Stimulated activated memory B cell treated with anti-CD40 and anti-IgM and Interleukin-4, amounts not matched to agents 10 μg/mL and 1 μg/mL and 100 μg/mL, for 72 hours (primary cell): ENCODE measurements around the gene FCN3.

Experiments
- ATAC-seq: fragments of 150-1000 bp; cut with Tn5 transposase; 2 replicates; pipeline ENCODE4 v1.10.0; 2021
- H3K27ac Mint-ChIP-seq: one replicate; pipeline ENCODE4 v1.8.0; 2022; ENCODE audit warnings: mild to moderate bottlenecking, mixed read lengths
- H3K27me3 Mint-ChIP-seq: one replicate; pipeline ENCODE4 v1.8.0; 2022; ENCODE audit warnings: mixed read lengths
- H3K36me3 Mint-ChIP-seq: one replicate; pipeline ENCODE4 v1.8.0; 2022; ENCODE audit warnings: mixed read lengths
- H3K4me1 Mint-ChIP-seq: one replicate; pipeline ENCODE4 v1.8.0; 2022; ENCODE audit warnings: mixed read lengths
- H3K4me3 Mint-ChIP-seq: one replicate; pipeline ENCODE4 v1.8.0; 2022; ENCODE audit warnings: mild to moderate bottlenecking, moderate library complexity, mixed read lengths
- H3K9me3 Mint-ChIP-seq: one replicate; pipeline ENCODE4 v1.8.0; 2022; ENCODE audit warnings: mixed read lengths

Gene FCN3

DNA sequence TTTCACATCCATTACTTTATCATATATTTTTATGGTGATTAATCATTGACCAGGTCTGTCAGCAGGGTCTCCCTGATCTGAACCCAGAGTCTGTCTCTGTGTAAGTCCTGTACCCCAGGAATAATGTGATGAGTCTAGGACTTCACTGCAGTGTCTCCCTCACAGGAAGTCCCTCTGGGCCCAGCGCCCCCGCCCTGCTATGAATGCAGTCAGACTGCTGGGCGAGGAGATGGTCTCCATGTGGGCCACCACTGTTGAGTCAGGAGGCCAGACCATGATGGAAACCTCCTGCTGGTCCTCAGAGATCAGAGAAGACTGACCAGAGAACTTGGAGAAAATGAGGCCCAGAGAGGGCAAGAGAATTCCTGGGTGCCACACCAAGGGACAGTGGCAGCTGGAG lies 43.2 kb downstream of the FCN3 start:
- peaks cover 41% of the 10 kb centered on the region for H3K36me3 Mint-ChIP-seq
- H3K9me3 Mint-ChIP-seq = no peaks in the 10 kb centered on the region
- no peak for ATAC-seq
- H3K27me3 Mint-ChIP-seq = no peaks in the 10 kb centered on the region
- peaks cover 38% of the 10 kb centered on the region for H3K4me1 Mint-ChIP-seq
- no peak overlapping the region for H3K4me3 Mint-ChIP-seq
- H3K27ac Mint-ChIP-seq = no peak overlapping the region

DNA sequence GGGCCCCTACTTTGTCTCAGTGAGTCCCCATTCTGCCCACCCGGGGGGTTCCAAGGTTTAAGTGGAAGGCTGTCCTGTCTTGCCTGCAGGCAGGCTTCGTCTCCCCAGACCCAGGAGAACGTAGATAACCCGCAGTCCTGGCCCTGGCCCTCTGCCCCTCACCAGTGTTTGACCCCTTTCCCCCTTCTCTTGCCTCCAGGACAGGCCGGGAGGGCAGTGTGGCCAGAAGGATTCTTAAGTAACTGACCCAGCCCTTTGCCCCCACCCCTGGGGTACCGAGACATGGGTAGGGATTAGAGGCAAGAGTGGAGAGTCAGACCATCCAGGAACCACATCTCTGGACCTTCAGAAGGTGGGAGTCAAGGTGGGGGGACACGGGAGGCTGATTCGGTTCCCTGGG lies 43.8 kb downstream of the FCN3 start:
- Mint-ChIP-seq H3K36me3 (peaks cover 36% of the 10 kb centered on the region), H3K27me3 (no peaks in the 10 kb centered on the region), H3K9me3 (no peaks in the 10 kb centered on the region), H3K4me1 (peaks cover 44% of the 10 kb centered on the region), H3K4me3 (no peak overlapping the region), H3K27ac (no peak overlapping the region)
- no peak for ATAC-seq

DNA sequence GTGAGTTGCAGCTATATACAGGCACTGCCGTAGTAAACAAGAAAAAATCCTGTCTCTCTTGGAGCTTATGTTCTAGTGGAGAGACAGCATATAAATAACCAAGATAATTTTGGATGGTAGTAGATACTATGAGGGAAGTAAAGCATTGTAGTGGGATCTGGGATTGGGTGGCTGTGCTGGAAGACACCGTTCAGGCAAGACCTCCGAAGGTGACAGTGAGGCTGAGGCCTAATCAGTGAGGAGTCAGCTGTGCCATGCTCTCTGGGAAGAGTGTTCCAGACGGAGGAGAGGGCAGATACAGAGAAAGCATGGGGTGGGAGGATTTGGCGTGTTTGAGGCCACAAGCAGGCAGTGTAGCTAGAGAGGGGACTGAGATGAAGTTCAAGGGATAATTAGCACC lies 46.7 kb downstream of the FCN3 start:
- Mint-ChIP-seq H3K36me3 (peaks cover 24% of the 10 kb centered on the region), H3K4me3 (no peak overlapping the region), H3K4me1 (peaks cover 66% of the 10 kb centered on the region), H3K27me3 (no peaks in the 10 kb centered on the region), H3K27ac (peak overlapping the region; percentile 23), H3K9me3 (no peaks in the 10 kb centered on the region)
- ATAC-seq = no peak

DNA sequence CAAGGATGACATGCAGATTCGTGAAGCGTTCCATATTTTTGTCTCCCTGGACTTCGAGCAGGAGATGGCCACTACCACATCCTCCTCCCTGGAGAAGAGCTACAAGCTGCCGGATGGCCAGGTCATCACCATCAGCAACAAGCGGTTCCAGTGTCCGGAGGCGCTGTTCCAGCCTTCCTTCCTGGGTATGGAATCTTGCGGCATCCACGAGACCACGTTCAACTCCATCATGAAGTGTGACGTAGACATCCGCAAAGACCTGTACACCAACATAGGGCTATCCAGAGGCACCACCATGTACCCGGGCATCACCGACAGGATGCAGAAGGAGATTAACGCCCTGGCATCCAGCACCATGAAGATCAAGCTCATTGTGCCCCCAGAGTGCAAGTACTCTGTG lies 49.3 kb downstream of the FCN3 start:
- Mint-ChIP-seq H3K36me3 (peaks cover 7% of the 10 kb centered on the region), H3K4me3 (no peak overlapping the region), H3K27ac (no peak overlapping the region), H3K4me1 (peaks cover 67% of the 10 kb centered on the region), H3K27me3 (no peaks in the 10 kb centered on the region), H3K9me3 (no peaks in the 10 kb centered on the region)
- ATAC-seq = no peak

DNA sequence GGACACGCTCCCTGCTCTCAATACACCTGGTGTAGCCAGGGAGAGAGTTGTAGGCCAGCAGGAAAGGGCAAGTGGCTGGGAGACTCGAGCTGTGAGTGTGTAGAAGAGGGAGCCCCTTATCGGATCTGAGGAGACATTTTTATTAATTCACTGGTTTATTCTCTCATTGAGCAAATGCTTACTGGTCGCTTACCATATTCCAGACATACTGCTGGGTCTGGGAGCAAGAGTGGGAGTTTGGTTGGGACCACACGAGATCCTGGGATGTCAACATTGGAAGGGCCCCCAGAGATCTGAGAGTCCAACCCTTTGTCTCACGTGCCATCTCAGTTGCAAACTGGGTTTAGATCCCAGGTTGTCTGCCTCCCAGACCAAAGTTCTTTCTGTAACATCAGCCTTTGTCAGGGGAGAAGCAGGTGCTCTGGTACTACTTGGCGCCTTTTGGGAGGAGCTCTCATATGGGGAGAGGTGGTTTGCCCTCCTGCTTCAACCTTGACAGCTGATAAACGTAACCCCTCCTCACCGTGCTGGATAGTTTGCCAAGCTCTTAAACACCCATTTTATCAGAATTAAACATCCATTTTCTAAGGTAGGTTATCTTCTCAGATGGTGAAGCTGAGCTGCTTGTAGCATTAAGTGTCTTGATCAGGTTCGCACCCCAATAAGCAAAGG lies 51.9 kb downstream of the FCN3 start:
- ATAC-seq = no peak
- peaks cover 7% of the 10 kb centered on the region for H3K36me3 Mint-ChIP-seq
- H3K27ac Mint-ChIP-seq = peak overlapping the region; percentile 98
- H3K4me1 Mint-ChIP-seq = peaks cover 51% of the 10 kb centered on the region
- H3K4me3 Mint-ChIP-seq = peak overlapping the region; percentile 98
- no peaks in the 10 kb centered on the region for H3K9me3 Mint-ChIP-seq
- H3K27me3 Mint-ChIP-seq = no peaks in the 10 kb centered on the region

DNA sequence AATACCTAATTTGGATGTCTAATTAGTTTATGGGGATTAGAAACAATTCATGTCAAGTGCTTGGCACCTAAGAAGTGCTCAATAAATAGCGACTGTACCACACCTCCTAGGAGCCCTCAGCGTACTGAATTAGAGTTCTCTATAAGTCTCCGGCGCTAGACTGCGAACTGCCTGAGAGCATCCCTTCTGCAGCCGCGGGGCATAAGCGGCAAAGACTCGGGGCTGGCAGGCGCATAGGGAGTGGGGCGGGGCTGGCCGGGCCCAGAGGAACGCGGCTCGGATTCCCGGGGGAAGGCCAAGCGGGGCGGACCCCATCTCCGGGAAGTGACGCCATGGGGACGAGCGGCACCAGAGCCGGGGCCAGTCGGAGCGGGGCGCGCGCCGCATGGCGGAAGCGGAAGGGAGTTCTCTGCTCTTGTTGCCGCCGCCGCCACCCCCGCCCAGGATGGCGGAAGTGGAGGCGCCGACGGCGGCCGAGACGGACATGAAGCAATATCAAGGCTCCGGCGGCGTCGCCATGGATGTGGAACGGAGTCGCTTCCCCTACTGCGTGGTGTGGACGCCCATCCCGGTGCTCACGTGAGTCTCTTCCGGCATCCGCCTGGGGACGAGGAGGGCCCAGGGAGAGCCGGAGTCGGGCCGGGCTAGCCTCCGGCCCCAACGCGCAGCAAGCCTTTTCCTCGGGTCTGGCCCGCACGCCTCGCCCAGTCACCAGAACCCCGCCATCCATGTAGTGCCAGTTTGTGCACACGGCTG lies 52.6 kb downstream of the FCN3 start, which contains the start of gene TMEM222:
TSS of gene TMEM222 (plus strand) at position 351 of the 756 bp plus-strand sequence. CDS start at position 386, 35 bp downstream.
- Mint-ChIP-seq H3K27me3 (no peaks in the 10 kb centered on the region), H3K27ac (peak within 1 kb of the TSS; percentile 98), H3K36me3 (peaks cover 7% of the 10 kb centered on the region), H3K9me3 (no peaks in the 10 kb centered on the region), H3K4me3 (peak within 1 kb of the TSS; percentile 98), H3K4me1 (peaks cover 50% of the 10 kb centered on the region)
- ATAC-seq = peak; percentile 99
